Esophagus muscularis mucosa (tissue), 3 donors: Measurements from ENCODE around the gene POLR1E.

Experiments
- CTCF ChIP-seq, 3 experiments: fragments of 200-600 bp in 2 of 3; fragments of 450-650 bp in 1 of 3; sonication (generic) in 2 of 3; IDR thresholded peaks; one replicate each; pipeline ENCODE4 v1.5.1; 2017 to 2019; ENCODE audit warnings: antibody characterized with exemption in 3 of 3, mild to moderate bottlenecking in 2 of 3, moderate library complexity in 1 of 3
- POLR2A ChIP-seq: fragments of 450-650 bp; IDR thresholded peaks from one replicate; pipeline ENCODE4 v1.6.1; 2017; ENCODE audit warnings: antibody characterized with exemption, moderate library complexity, mild to moderate bottlenecking, low read depth
- POLR2AphosphoS5 ChIP-seq, 2 donors: sonication (generic); formaldehyde crosslinking; IDR thresholded peaks; one replicate each; pipeline ENCODE4 v1.6.1; 2017; ENCODE audit warnings: antibody characterized with exemption in 2 of 2

GRCh38 chr9:37485389-37486255, at the start of gene POLR1E:
- TF ChIP-seq CTCF (IDR thresholded peaks at IDR 0.05) = no peak
- peak; percentile 90 to 91 for TF ChIP-seq POLR2AphosphoS5 (IDR thresholded peaks at IDR 0.05)
- TF ChIP-seq POLR2A = peak; percentile 45
